ENCODE measurements around the gene PDE5A. TPM values are rescaled to one million over a fixed set of nuclear protein-coding genes. Genes with fewer than 3 reads are reported as not detected.
A peak's percentile ranks its signal among the peaks of the same experiment; 100 is the strongest.

Gene PDE5A
- total RNA-seq, 1 experiment from 2014 or later = 0.75 TPM

- in situ Hi-C loops (cut with HindIII; ENCODE audit: low sequenced_read_pairs) = no loop called here
- no peak for DNase-seq (ENCODE audit: low spot score)
Observed at GRCh38 chr4:119529788-119530187, 98.8 kb downstream of the PDE5A start.

GRCh38 chr4:119526786-119527550 lies 101.6 kb downstream of the PDE5A start:
- in situ Hi-C loops (cut with HindIII; ENCODE audit: low sequenced_read_pairs) = no loop called here
- no peak for DNase-seq (ENCODE audit: low spot score)

GRCh38 chr4:119525771-119526712 lies 102.6 kb downstream of the PDE5A start:
- in situ Hi-C loops (cut with HindIII; ENCODE audit: low sequenced_read_pairs) = no loop called here
- DNase-seq (ENCODE audit: low spot score) = no peak

- DNase-seq (ENCODE audit: low spot score) = no peak
- in situ Hi-C loops (cut with HindIII; ENCODE audit: low sequenced_read_pairs) = no loop called here
Observed at GRCh38 chr4:119525005-119525749, 103.4 kb downstream of the PDE5A start.

GRCh38 chr4:119523399-119523798 lies 105.2 kb downstream of the PDE5A start:
- in situ Hi-C loops (cut with HindIII; ENCODE audit: low sequenced_read_pairs) = no loop called here
- no peak for DNase-seq (ENCODE audit: low spot score)

- in situ Hi-C loops (cut with HindIII; ENCODE audit: low sequenced_read_pairs) = no loop called here
- DNase-seq (ENCODE audit: low spot score) = no peak
Observed at GRCh38 chr4:119521268-119521667, 107.3 kb downstream of the PDE5A start.

GRCh38 chr4:119518915-119519410 lies 109.6 kb downstream of the PDE5A start:
- no peak for DNase-seq (ENCODE audit: low spot score)
- in situ Hi-C loops (cut with HindIII; ENCODE audit: low sequenced_read_pairs) = no loop called here

- no peak for DNase-seq (ENCODE audit: low spot score)
- in situ Hi-C loops (cut with HindIII; ENCODE audit: low sequenced_read_pairs) = no loop called here
Observed at GRCh38 chr4:119518230-119518892, 110.2 kb downstream of the PDE5A start.

- in situ Hi-C loops (cut with HindIII; ENCODE audit: low sequenced_read_pairs) = no loop called here
- DNase-seq (ENCODE audit: low spot score) = no peak
Observed at GRCh38 chr4:119517361-119518229, 111.0 kb downstream of the PDE5A start.

GRCh38 chr4:119512398-119512797 lies 116.2 kb downstream of the PDE5A start:
- in situ Hi-C loops (cut with HindIII; ENCODE audit: low sequenced_read_pairs) = no loop called here
- DNase-seq (ENCODE audit: low spot score) = no peak

- no peak for DNase-seq (ENCODE audit: low spot score)
- in situ Hi-C loops (cut with HindIII; ENCODE audit: low sequenced_read_pairs) = no loop called here
Observed at GRCh38 chr4:119510395-119511149, 118.0 kb downstream of the PDE5A start.

- in situ Hi-C loops (cut with HindIII; ENCODE audit: low sequenced_read_pairs) = no loop called here
- DNase-seq (ENCODE audit: low spot score) = no peak
Observed at GRCh38 chr4:119508281-119508680, 120.3 kb downstream of the PDE5A start.

GRCh38 chr4:119506806-119507205 lies 121.8 kb downstream of the PDE5A start:
- in situ Hi-C loops (cut with HindIII; ENCODE audit: low sequenced_read_pairs) = no loop called here
- no peak for DNase-seq (ENCODE audit: low spot score)

- DNase-seq (ENCODE audit: low spot score) = no peak
- in situ Hi-C loops (cut with HindIII; ENCODE audit: low sequenced_read_pairs) = no loop called here
Observed at GRCh38 chr4:119504616-119505015, 124.0 kb downstream of the PDE5A start.

GRCh38 chr4:119501740-119502139 lies 126.9 kb downstream of the PDE5A start:
- in situ Hi-C loops (cut with HindIII; ENCODE audit: low sequenced_read_pairs) = no loop called here
- DNase-seq (ENCODE audit: low spot score) = no peak

- peak; percentile 78 for DNase-seq (ENCODE audit: low spot score)
- in situ Hi-C loops (cut with HindIII; ENCODE audit: low sequenced_read_pairs) = no loop called here
Observed at GRCh38 chr4:119498527-119498926, 130.1 kb downstream of the PDE5A start.

GRCh38 chr4:119493886-119494285 lies 134.7 kb downstream of the PDE5A start:
- peak; percentile 43 for DNase-seq (ENCODE audit: low spot score)
- in situ Hi-C loops (cut with HindIII; ENCODE audit: low sequenced_read_pairs) = no loop called here
